LHCN-M2 (cell line): ENCODE measurements around the gene CRYBB3. TPM values are rescaled to one million over a fixed set of nuclear protein-coding genes. Genes with fewer than 3 reads are reported as not detected.
"Not testable (repeated sequence)": the region's sequence is repeated elsewhere in the genome, so short reads cannot be mapped to it uniquely, and the experiment has no call there.

ENCODE experiments used
- DNase-seq: peaks from one replicate; pipeline ENCODE4 v3.0.0-alpha.2; 2012; ENCODE audit warnings: low read depth
- total RNA-seq: library from RNA; depleted of rRNA; stranded (reverse); fragments of >200 nt; gene quantifications from 2 replicates; pipeline ENCODE4 v1.2.3, GENCODE V29; 2014

CRYBB3 gene
- total RNA-seq, 1 experiment from 2014 or later: not detected

- no peak for DNase-seq
Observed at GRCh38 chr22:25205847-25206246, 6.2 kb downstream of the CRYBB3 start.

DNA sequence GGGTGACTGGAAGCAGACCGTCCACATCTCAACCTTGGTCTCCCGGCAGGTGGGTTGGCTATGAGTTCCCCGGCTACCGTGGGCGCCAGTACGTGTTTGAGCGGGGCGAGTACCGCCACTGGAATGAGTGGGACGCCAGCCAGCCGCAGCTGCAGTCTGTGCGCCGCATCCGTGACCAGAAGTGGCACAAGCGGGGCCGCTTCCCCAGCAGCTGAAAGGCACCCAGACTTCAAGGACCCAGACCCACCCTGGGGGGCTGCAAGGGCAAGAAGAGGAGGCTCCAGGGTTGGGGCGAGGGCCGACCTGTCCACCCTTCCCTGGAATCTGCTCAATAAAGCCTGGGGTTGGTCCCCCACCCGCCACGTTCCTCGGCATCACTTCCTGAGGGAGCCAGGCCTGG lies 7.3 kb downstream of the CRYBB3 start:
- DNase-seq: no peak

DNA sequence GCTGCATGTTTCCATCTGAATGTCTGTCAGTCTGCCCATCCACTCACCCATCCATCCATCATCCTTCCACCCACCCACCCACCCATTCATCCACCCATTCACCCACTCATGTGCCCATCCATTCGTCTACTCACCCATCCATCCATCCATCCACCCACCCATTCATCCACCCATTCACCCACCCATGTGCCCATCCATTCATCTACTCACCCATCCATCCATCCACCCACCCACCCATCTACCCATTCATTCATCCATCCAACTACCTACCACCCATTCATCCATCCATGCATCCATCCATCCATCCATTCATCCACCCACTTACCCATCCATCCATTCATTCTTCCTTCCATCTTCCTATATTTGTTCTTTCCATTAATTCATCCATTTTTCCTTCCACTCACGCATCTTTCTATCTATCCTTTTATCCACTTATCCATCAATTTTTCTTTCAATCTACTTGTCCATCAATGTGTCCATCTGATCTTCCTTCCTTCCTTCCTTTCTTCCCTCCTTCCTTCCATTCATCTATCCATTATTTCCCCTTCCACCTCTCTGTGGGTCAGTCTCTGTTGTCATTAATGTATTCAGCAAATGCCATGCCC lies 8.0 kb downstream of the CRYBB3 start:
- no peak for DNase-seq

GRCh38 chr22:25208328-25208727 lies 8.7 kb downstream of the CRYBB3 start:
- DNase-seq: no peak

GRCh38 chr22:25208743-25209505 lies 9.3 kb downstream of the CRYBB3 start:
- no peak for DNase-seq

GRCh38 chr22:25210793-25211192 lies 11.1 kb downstream of the CRYBB3 start:
- DNase-seq: peak; percentile 83

DNA sequence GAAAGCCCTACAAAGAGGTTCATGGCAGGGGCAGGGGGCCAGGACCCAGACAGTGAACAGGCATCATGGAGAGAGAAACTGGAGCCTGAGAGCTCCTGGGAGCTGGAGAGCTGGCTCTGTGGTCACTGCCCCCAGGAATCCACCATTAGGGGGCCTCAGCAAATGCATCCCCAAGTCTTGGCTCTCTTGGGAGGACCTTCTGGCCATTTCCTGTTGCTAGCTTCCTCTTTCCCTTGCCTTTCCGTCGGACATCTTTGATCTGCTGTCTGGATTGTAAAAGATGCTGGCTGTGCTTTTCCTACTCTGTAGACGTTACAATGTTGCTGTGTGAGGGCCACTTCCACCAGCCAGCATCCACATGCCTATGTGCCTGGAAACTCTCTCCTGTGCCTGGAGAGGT lies 12.7 kb downstream of the CRYBB3 start:
- no peak for DNase-seq

DNA sequence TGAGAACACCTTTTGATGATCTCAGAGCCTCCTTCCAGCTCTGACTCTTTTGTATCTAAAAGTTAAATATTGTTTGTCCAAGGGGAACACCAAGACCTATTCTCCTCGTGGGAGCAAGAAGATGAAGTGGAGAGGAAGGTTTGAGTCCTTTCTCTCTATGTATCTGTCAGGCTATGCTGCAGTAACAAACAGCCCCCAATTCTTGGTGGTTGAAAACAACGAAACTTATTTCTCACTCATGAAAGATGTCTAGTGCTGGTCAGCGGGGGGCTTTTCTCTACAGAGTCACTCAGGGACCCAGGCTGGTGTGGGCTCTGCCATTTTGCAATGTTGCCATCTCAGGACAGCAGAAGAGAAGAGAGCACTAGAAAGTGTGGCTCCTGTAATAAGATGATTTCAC lies 13.6 kb downstream of the CRYBB3 start:
- DNase-seq: no peak

GRCh38 chr22:25216230-25216629 lies 16.6 kb downstream of the CRYBB3 start:
- DNase-seq: no peak

GRCh38 chr22:25219211-25219689 lies 19.6 kb downstream of the CRYBB3 start, which contains the start of gene CRYBB2:
CRYBB2 (plus strand) TSS chr22:25219639; CDS start chr22:25221430, 1,791 bp downstream.
- DNase-seq: no peak

DNA sequence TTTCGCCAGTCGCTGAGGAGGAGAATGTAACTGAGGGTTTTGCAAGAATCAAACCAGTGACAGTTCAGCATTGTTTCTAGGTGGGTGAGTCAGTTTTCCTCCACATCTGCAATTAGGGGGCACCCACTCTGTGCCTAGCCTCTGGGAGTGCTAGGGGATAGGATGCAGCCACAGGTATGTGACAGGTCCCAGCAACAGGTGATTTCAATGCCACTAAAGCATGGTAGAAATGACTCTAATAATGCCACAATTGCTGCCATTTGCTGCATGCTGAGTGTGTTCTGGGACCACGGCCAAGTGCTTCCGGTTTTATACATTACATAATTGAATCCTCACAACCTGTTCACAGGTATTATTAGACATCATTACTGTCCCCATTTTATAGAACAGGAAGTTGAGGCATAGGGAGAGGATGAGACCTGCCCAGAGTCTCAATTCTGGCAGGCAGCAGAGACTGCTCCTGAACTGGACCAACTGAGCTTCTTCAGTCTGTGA lies 20.3 kb downstream of the CRYBB3 start:
- DNase-seq: no peak

DNA sequence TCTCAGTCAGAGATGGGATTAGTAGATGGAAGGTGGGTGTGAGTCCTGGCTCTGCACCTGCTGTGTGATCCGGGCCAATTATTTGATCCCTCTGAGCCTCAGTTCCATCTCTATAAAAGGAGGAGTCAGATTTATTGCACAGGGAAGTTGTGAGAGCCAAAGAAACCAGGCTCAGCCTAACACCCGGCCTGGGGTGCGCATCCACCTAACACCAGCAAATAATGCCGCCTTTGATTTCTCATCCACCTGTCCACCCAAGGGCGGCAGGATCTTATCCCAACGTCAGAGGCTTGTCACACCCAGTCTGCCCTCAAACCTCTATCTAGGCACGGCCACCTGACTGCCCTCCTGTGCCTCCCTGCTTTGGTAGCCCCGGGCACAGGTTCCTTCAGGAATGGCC lies 22.1 kb downstream of the CRYBB3 start:
- DNase-seq: no peak

DNA sequence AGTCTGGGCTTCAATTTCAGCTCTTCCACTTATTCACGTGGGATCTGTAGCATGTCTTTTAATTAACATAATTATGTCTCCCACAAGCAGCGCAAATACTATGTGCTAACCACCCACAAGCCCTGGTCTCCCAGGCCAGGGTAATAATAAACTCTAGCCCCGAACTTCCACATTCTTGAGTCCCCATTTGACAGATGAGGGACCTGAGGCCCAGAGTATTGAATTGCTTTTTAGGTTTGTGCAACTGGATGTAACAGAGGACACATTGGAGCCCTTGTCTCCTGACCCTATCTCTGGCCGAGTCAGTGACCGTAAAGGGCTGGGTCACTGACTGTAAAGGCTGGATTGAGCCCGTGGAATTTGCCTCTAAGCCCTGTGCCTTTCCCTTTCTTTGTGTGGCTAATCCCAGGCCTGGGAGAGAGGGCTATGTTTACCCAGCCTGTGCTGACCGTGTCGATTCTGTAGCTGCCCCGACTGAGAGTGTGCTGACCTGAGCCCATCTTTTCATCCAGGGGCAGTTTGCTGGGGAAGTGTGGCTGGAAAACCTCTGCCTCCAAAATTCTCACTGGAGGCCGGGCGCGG lies 23.7 kb downstream of the CRYBB3 start:
- DNase-seq: no peak

DNA sequence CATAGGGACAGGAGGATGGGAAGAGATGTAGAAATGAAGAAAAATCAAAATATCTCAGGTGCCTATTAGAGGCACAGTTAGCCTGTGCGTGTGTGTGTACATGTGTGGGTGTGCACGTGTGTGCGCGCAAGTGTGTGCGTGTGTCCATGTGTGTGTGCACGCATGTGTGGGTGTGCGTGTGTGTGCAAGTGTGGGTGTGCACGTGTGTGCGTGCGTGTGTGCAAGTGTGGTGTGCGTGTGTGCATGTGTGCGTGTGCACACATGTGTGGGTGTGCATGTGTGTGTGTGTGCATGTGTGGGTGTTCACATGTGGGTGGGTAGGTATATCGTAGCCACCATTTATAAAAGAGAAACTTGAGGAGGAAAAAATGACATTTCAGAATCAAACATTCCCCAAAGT lies 29.2 kb downstream of the CRYBB3 start:
- DNase-seq: no peak

DNA sequence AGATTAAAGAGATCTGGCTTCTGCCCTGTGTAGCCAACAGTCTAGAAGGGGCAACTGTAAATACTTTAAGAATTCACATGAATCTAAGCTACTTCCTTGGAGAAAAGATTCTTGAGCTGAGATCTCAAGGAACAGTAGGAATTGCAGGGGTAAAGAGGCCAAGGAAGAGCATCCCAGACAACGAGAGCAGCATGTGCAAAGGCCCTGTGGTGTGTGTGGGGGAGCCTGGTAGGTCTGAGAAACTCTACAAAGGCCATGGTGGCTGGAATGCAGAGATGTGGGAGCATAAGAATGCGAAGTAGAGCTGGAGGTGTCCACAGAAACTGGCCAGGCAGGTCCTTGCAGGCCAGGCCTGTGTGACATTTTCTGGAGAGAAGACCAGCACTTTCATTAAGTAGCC lies 31.1 kb downstream of the CRYBB3 start:
- DNase-seq: not testable (repeated sequence)

DNA sequence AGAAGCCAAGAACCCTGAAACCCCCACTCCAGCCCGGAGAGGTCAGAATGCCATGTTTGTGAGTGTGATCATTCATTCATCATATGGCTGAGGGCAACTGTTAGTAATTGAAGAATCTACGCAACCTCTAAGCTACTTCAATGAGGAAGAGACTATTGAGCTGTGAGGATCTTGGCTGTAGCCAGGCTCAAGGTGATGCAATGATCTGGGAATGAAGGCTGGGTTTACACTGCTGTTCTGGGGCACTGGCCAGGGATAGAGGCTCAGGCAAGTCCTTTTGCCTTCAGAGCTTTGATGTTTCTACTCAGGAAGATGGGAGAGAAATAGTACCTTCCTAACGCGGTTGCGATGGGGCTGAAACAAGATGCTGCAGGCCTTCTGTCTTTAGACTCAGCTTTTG lies 32.6 kb downstream of the CRYBB3 start:
- no peak for DNase-seq

DNA sequence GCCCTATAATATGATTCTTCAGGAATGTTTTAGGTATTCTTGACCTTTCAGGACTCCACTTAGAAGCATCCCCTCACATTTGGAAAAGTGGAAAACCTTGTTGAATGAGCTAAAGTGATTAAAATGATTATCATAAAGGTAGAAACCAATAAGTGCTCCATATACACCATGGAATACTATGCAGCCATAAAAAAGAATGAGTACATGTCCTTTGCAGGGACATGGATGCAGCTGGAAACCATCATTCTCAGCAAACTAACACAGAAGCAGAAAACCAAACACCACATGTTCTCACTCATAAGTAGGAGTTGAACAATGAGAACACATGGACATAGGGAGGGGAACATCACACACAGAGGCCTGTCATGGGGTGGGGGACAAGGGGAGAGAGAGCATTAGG lies 34.0 kb downstream of the CRYBB3 start:
- DNase-seq: not testable (repeated sequence)

DNA sequence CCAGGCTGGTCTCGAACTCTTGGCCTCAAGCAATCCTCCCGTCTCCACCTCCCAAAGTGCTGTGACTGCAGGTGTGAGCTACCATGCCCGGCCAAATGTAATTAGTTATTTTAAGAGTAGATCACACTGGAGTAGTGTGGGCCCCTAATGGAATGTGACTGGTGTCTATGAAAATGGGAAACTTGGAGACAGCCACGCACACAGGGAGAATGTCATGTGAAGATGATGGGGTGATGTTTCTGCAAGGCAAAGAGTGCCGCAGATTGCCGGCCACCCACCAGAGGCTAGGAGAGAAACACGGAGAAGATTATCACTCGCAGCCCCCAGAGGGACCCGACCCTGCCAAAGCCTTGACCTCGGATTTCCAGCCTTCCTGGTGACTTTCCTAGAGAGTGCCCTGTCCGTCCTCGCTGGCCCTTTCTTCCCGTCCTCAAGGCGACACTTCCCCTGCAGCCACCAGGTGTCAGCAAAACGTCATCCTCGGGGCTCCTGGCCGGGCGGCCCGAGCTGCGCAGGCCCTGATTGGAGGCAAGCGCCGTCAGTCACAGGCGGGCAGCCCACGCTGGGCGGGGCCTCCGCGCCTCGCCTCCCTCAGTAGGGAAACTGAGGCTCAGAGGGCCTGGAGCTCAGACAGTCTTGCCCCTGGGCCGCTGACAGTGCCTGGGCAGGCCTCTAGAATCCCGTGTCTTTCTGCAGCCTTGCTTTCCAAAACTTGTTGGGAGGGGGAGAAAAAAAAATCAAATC lies 36.1 kb downstream of the CRYBB3 start:
- peak; percentile 64 for DNase-seq

DNA sequence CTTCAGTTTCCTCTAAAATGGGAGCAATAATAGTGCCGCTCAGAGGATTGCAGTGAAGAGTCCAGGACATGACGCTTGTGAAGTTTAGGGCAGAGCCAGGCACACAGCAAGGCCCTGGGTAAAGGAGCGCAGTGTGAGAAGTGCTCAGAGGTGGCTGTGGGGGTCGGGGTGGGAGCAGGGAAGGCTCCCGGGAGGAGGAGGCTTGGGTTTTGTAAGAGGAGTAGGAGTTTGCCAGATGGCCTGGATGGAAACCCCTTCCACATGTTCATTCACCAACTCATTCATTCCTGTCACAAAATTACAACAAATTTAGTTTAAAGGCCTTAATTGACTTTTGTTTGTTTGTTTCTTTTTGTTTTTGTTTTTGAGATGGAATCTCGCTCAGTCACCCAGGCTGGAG lies 36.8 kb downstream of the CRYBB3 start:
- DNase-seq: no peak

DNA sequence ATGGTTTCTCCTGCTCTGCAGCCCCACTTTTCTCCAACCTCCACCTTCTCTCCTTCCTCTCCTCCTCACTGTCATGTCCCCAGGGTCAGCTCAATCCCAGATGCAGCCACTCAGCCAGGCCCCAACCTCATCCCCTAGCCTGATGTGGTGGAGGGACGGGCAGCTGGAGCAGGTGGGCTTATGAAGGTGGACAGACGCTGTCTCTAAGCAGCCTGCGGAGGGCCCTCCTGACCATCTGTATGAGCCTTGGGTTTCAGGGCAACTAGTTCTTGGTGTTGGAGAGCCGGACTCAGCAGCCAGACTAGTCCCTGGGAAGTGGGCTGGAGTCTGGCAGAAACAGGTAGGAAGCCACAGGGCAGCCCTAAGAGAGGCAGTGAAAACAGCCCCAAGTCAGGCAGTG lies 37.8 kb downstream of the CRYBB3 start:
- DNase-seq: no peak

GRCh38 chr22:25238058-25238457 lies 38.4 kb downstream of the CRYBB3 start:
- not testable (repeated sequence) for DNase-seq

GRCh38 chr22:25255169-25255568 lies 55.5 kb downstream of the CRYBB3 start:
- DNase-seq: not testable (repeated sequence)
